ENCODE data around the gene CCP110.
"Not testable (repeated sequence)": the region's sequence is repeated elsewhere in the genome, so short reads cannot be mapped to it uniquely, and the experiment has no call there.

The CCP110 gene

DNA sequence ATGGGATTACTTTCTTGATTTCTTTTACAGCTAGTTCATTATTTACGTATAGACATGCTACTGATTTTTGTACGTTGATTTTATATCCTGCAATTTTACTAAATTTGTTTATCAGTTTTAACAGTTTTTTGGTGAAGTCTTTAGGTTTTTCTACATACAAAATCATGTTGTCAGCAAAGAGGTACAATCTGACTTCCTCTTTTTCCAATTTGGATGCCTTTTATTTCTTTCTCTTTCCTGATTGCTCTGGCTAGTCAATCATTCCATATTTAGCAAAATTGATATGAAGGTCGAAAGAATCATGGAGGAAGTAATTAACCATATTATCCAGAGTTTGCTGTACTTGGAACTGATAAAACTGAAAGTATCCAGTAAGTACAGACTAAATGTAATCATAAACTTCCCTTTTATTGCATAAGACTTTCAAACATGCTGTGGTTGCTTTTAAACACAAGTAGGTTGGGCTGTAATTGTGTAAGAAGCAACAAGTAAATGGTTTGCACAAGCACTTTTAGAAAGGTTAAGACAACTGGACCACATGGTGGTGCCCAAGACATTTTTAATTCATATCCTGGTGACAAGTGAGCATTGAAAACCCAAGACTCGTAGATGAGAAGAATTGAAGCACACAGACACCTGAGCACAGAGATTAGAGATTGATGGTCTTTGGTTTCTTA lies 10.2 kb upstream of the CCP110 start:
- DNase-seq (ENCODE audit: low spot score): no peak

DNA sequence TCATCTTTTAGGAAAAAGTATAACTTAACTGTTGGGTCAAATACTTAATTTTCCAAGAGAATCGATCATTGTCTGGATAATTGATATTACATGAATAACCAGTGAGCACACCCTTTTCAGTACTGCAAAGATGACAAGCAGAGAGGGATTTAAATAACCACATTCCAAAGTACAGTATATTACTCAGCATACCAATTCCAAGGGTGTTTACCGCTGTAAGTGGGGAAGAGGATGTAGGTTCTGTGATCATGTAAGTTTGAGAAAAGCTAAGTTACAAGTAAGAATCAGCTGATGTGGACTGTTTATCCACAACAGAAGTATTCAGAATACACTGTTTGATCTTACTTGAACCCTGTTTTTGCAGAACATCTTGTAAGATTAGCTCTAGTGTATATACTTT lies 8.0 kb upstream of the CCP110 start:
- no peak for DNase-seq (ENCODE audit: low spot score)

DNA sequence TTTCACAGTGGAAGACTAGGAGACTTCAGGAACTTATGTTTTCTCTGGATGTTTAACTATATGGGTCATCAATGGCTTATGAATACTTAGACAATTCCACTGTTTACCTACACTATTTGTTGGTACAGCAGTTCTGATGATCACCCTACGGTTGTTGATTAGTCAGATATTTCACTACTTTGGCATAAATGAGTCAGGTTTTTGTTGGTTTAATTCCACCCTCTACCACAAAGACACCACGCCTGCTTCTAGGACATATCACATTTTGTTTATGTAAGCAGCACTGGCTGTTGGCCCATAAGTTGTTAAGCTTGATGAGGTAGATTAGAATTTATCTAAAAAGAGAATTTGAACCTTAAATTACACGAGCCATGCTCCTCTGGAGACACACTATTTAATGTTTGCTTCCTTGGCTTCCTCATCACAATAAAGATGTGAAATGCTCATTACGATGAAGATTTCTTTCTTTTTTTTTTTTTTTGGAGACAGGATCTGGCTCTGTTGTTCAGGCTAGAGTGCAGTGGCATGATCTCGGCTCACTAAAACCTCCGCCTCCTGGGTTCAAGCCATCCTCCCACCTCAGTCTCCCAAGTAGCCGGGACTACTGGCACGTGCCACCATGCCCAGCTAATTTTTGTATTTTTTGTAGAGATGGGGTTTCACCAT lies 6.2 kb upstream of the CCP110 start:
- no peak for DNase-seq (ENCODE audit: low spot score)

DNA sequence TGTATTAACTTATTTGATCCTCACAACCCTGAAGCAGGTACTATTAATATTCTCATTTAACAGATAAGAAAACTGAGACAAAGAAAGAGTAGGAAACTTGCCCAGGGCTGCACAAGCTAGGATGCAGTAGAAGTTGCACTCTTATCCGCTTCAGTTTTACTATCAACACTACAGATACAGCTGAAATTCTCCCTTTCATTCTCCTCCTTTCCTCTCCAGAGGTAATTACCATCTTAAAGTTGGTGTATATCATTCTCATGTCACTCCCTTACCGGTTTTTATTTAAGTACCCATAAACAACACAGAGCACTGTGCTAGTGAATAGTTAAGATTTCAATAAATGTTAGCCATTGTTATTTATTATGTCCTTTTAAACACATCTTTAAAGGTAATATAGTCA lies 5.4 kb upstream of the CCP110 start:
- DNase-seq (ENCODE audit: low spot score): no peak

DNA sequence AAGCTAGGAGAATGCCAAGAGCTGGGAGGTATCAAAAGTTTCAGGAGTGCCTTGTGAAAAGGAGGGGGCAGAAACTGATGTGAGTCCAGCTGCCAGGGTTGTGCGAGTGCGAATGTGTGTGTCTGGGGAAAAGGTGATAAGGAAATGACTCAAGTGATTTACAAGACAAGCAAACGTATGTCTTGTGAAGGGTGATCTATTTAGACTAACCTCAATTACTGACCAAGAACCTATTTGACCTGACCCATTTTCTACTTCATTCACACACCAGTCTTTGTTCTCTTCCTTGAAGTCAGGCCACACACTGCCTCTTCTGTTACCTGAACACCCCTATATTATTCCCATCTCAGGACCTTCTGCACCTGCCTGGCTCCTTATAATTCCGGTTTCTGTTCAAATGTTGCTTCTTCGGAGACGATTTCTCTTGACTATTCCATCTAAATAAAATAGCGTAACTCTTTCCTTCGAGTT lies 2.8 kb upstream of the CCP110 start:
- no peak for DNase-seq (ENCODE audit: low spot score)

DNA sequence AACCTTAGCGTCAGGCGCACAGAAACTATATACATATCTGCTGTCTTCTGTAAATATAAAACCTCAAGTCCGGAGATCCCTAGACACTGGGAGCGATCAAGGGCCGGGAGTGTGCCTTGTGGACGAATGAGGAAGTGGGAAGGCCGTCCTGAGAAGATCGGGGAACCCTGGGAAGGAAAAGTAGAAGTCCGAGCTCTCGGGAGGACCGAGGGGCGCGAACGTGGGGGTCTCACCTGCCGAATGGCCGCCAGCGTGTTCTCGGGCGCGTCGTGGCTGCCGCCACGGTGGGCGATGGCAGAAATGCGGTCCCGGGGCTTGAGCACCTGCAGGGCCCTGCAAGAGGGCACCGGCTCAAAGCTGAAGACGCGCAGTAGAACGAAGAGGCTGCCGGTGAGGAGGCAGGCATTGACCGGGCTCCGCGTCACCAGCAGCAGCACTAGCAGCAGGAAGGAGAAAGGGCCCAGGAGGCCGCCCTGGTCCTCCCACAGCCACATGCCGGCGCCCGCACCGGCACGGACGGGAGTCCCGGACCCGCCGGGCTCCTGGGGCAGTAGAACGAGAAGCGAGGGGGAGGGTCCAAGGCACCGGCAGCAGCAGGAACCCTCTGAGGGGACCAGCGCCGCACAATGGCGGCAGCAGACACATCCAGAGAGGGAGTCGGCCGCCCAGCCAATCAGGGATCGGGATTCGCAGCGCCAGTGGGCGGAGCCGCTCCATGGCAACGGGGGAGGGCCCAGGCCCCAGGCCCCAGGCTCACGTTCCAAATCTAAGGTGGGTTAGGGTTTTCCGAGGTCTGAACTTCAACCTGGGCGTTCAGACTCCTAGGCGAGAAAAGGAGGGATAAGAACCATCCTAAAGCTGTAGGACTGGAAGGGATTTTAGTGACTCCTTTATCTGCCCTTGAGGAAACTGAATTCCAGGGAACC lies 2.0 kb upstream of the CCP110 start, which contains the start of gene GDE1:
TSS of gene GDE1 (minus strand) at position 628 of the 926 bp plus-strand sequence. CDS start at position 494, 134 bp downstream.
- peak; percentile 96 for DNase-seq (ENCODE audit: low spot score)

- no peak for DNase-seq (ENCODE audit: low spot score)
These were observed 1.4 kb upstream of the CCP110 start for GRCh38 chr16:19522397-19522732.

GRCh38 chr16:19522760-19523159 lies 982 bp upstream of the CCP110 start:
- DNase-seq (ENCODE audit: low spot score): no peak

GRCh38 chr16:19523184-19523558 lies 571 bp upstream of the CCP110 start:
- no peak for DNase-seq (ENCODE audit: low spot score)

GRCh38 chr16:19524356-19524615 lies 544 bp downstream of the CCP110 start:
- no peak for DNase-seq (ENCODE audit: low spot score)

GRCh38 chr16:19524616-19525384 lies 1.1 kb downstream of the CCP110 start:
- DNase-seq (ENCODE audit: low spot score): no peak

DNA sequence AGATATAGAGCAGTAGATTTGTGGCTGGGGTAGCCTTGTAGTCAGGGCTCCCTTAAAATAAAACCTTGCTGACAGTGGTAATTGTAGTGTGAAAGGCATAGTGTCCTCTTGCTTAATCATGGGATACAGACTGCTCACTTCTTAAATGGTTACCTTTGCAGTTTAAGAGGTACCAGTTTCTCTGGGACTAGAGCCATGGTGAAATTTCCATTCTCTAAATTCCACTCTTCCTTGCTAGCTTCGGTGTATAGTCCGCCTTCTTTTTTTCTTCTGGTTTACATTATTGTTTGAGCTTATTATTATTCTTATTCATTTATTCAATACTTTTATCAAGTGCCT lies 1.6 kb downstream of the CCP110 start:
- no peak for DNase-seq (ENCODE audit: low spot score)

- DNase-seq (ENCODE audit: low spot score): no peak
These were observed 3.4 kb downstream of the CCP110 start for GRCh38 chr16:19527161-19527560.

GRCh38 chr16:19528666-19529065 lies 4.9 kb downstream of the CCP110 start:
- DNase-seq (ENCODE audit: low spot score): no peak

GRCh38 chr16:19532601-19533000 lies 8.9 kb downstream of the CCP110 start:
- no peak for DNase-seq (ENCODE audit: low spot score)

GRCh38 chr16:19540241-19540970 lies 16.7 kb downstream of the CCP110 start:
- no peak for DNase-seq (ENCODE audit: low spot score)

DNA sequence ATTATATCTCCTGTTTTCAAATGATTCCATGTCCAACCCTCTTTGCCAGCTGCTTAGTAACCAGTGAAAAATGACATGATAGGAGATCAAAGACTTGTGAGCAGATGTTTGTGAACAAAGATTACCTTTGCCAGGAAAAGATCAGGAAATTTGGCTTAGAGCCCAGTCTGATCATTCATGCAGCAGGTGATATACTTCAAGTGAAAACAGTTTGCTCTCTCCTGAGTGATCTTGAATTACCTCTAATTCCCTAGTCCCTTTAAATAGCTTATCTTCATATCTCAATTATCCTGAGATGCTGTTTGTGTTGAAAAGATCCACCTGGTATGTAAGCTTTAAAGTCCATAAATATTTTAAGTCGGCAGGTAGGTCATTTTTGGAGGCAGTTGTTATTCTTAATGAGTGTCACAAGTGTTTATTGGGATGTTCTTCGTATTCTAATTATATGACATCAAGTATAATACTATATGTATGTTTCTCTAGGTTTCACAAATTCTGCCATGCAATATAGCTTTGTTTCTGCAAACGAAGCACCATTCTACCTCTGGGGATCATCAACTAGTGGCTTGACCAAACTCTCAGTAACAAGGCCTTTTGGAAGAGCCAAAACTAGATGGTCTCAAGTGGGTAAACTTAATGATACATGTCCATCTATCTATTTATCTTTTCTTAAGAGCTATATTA lies 18.5 kb downstream of the CCP110 start:
- DNase-seq (ENCODE audit: low spot score): no peak

GRCh38 chr16:19543278-19543996 lies 19.7 kb downstream of the CCP110 start:
- DNase-seq (ENCODE audit: low spot score): not testable (repeated sequence)

DNA sequence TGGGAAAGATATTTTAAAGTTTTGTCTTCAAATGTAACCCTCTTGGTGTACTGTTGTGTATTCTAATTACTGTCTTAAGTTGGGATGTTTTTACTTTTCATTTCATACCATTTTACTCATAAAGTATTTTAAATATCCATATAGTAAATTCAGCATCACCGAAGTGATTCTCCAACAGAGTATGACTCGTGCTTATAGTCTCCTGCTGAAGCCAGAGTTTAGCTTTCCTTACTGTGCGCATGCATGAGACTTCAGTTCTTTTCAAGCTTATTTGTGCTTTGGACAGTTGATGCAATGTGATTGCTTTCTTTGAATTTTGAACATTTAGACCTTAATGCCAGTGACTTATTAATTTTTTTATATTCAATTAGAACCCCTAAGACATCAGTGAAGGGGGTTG lies 24.4 kb downstream of the CCP110 start:
- no peak for DNase-seq (ENCODE audit: low spot score)

- no peak for DNase-seq (ENCODE audit: low spot score)
These were observed 25.9 kb downstream of the CCP110 start for GRCh38 chr16:19549673-19550072.

Measured in iPS-NIHi11 (cell line).